T1000 (cell line): ENCODE results near the gene DIDO1.

ENCODE experiments used
- DNase-seq: peaks from one replicate; lab custom pipeline; 2025; ENCODE audit warnings: mixed read lengths; lab: John Stamatoyannopoulos, UW

Gene DIDO1

DNA sequence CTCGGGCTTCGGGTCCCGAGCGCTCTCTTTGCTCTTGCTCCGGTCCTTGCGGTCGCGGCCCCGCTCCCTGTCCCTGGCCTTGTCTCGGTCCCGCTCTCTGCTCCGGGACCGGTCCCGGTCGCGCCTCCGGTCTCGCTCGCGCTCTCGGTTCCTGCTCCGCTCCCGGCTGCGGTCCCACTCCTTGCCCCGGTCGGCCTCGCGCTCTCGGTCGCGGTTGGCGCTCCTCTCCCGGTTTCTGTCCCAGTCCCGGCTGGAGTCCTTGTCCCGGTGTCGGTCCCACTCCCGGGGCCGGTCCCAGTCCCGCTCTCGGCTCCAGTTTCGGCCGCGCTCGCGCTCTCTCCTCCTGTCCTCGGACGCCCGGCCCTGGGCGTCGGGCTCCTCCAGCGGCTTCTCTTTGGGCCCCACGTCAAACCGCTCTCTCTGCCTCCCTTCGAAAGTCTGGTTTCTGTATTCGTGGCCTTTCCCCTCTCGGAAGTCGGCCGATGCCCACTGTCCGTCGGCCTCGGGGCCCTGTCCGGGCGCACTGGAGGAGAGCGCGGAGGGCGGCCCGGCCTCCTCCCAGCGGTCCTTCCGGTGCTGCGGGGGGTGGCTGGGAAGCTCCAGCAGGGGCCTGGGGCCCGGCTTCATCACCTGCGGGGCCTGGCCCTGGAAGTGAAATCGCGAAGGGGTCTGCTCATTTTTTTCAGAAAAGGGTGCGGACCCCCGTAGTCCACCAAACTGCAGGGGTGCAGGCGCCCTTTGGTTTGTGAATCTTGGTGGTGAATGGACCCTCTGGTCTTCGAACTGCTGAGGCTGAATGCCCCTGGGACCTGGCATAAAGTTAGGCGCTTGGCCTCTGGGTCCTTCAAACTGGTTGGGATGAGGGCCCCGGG is 46.8 kb downstream of the DIDO1 start:
- DNase-seq: no peak

DNA sequence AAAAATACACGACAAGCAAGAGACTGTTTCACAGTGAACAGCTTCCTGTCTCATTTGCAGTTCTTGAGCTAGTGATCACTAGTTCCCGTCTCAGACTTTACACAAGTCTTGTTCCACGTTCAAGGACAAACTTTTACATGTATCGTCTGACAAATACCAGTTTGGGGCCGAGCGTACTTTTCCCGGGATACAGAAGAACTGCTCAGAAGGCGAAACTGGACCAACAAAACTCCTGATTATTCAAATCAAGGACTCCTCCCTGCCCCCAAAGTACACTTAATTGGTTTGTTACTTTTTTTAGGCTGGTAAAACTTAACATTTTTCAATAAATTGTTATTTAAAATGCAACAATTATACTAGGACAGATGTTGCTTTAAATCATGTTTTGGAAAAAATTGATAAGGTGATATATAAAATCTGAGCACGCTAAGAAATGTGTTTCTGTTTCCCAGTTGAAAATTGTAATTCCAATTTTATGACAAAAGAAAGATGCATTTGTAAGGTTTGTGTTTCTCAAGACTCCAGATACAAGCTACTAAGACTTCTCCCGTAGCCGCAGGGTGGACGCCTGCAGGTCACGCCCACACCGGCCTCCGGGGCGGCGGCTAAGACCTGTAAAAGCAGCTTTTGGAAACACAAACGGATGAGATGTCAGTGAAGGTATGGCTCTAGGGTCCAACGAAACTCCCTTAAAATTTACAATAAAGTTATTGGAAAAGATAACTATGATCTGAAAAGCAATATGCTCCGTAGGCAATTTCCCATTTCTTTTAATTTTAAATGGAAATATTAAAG is 47.9 kb downstream of the DIDO1 start:
- no peak for DNase-seq

DNA sequence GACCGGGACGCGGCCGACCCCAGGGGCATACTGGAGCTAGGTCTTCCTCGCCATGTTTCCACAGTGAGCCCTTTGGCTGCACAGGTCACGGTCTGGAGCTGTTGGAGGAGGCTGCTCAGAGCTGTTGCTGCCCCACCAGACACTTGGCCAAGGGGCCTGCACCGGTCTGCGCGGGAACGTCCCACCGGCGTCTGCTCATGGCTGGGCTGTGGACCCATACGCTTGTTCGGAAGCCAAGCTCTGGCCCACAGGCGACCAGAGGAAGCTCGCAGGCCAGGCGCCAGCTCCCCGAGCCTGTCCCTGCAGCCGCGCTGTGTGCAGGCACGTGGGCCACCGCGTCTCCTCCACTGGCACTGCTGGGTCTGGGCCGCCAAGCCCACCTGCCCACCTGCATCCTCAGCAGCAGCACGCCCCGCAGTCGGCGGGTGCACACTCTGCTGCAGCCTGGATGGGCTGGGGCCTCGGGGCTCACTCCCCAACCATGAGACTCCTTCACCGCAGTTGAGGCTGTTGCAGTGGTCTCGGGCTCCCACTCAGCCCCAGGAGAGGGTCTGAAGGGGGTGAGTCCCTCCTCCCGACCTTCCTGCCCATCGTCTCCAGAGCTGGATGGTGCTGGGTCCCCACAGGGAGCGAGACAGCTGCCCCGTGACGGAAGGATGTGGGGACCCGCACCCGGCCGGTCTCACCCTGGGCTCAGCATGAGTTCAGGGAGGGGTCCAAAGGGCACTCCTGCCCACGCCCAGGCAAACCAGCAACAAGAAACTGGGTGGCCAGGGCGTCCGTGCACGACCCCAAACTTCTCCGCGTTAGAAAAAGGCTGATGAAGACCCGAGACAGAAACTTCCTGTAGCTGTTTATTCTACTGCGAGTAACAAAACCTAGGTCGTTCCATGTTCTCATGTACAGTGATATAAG is 49.1 kb downstream of the DIDO1 start:
- DNase-seq: no peak

DNA sequence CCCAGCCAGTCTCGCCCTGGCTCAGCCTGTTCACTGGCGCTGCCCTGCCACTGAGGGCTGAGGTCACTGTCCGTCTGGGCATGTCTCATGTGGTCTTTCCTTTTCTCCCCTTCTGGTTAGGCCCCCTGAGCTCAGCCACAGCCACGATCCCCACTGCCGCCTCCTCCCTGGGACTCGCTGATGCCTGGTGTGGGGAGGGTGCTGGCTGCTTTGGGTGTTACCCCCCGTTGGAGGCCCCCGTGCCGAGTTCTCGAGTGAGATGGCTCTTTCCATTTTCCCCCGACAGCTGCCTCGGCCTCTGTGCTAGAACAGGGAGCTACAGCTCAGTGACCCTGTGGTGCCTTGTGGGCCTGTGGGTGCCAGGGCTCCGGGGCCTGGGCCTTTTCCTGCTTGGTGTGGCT is 49.8 kb downstream of the DIDO1 start:
- DNase-seq: no peak

DNA sequence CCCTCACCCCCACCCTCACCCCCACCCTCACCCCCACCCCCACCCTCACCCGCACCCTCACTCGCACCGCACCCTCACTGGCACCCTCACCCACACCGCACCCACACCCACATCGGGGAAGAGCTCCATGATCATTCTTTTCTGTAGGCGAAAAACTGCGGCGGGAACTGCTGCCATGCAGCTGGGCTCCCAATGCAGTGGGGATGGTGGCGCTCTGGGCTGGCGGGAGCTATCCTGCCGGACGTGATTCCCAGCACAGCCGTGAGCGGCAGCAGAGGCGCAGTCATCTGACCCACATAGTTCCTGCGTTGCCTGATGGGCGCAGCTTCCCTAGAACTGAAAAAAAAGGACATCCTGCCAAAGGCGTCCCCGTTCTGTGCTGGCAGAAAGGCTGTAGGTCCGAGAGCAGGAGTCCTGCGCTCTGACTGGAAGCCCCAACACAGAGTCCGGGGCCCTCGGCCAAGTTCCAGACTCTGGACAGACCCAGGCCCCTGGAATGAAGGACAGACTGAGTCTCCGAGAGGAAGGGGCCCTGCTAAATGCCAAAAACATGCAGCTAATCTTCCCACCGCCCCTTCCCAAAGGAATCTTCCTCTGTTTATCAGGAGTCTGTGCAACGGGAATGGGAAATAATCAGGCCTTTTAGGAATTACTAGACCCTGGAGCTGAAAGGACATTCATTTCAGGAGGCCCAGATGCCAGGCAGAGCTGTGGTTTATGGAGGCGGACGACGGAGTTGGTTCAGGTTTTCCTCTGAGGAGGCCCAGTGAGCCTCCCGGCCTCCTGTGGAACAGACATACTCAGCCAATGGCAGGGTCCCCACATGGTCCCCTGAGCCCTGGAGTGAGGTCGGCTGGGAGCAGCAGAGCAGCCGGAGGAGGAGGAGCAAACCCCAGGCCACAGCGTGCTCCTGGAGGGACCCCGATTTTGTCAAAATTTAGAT is 50.6 kb downstream of the DIDO1 start:
- DNase-seq: peak; percentile 61

DNA sequence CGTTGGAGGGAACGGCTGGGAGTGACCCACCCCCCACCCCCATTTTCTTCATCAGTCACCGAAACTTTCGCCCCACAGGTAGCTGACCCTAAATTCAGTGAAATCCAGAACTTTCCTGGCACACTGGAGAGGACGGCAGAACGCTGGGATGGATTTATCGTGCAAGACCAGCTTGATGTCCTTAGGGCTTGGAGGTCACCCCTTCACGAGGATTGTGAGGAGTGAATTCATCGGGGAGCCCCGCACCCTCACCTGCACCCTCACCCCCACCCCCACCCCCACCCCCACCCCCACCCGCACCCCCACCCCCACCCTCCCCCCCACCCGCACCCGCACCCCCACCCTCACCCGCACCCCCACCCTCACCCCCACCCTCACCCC is 51.4 kb downstream of the DIDO1 start:
- no peak for DNase-seq

DNA sequence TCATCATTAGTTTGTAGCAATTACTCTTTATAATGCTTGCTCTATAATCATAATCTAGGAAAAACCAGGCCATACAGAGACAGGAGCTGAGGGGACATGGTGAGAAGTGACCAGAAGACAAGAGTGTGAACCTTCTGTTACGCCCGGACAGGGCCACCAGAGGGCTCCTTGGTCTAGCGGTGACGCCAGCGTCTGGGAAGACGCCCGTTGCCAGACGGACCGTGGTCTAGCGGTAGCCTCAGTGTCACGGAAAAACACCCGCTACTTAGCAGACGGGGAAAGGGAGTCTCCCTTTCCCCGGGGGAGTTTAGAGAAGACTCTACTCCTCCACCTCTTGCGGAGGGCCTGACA is 52.6 kb downstream of the DIDO1 start:
- peak; percentile 36 for DNase-seq

DNA sequence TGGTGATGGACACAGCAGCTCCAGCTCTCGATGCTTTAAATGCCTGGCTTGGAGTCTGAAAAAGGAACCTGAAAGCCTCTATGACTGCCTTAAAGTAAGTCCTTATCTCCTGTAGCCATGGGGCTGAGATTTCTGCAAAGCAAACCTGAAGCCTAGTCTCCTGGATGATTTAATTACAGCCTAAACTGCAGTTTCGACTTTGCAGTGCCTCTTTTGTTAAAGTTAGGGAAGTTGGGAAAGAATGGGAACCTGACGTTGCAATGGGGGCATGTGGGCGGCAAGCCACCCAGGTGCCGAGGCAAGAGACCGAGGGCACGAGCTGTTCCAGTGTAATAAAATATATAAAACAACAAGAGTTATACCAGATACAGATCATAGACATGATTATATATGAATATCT is 53.0 kb downstream of the DIDO1 start:
- DNase-seq: no peak

DNA sequence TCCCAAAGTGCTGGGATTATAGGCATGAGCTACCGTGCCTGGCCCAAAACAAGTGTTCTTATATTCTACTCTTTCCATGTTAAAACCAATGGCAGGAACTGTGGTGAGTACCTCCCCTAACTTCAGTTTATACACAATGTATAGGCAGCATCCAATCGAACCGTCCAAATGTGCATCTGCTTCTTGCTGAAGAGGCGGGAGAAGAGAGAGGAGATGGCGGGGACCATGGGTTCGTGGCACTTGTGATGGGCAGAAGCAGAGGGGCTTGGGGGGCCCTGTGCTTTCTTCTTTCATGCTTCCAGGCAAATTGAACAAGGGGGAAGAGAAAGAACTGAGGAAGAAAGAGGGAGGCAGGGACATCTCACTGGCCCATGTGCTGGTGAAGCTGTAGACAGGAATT is 53.4 kb downstream of the DIDO1 start:
- no peak for DNase-seq

DNA sequence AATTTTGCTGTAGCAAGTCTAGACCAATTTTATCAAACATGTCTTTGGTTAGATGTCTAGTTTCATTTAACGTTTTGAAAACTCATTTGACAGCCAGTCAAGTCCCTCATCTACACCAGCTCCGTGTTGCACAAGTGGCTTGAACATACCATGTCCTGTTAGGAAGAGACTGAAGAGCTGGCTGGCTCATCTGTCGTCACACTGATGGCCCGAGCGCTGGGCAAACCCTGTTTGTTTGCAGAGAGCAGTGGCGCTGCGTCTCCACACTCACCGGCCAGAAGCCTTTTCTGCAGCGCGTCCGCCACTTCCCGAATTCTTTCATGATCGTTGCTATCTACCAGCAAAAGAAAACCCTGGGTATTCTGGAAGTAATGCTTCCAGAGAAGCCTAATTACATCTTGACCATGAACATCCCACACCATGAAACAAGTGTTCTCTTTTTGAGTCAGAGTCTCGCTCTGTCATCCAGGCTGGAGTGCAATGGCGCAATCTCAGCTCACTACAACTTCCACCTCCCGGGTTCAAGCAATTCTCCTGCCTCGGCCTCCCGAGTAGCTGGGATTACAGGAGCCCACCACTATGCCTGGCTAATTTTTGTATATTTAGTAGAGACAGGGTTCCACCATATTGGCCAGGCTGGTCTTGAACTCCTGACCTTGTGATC is 54.0 kb downstream of the DIDO1 start:
- no peak for DNase-seq

DNA sequence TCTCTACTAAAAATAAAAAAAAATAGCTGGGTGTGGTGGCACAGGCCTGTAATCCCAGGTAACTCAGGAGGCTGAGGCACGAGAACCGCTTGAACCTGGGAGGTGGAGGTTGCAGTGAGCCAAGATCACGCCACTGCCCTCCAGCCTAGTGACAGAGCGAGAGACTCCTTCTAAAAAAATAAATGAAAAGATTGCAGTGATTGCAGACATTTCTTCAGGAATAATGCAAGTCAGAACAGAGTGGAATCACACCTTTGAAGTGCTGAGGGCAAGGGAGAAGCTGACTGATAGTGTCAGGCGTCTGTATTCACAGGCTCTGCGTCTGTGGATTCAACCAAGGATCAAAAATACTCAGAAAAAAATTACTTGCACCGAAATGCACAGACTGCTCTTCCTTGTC is 62.1 kb downstream of the DIDO1 start:
- DNase-seq: no peak

DNA sequence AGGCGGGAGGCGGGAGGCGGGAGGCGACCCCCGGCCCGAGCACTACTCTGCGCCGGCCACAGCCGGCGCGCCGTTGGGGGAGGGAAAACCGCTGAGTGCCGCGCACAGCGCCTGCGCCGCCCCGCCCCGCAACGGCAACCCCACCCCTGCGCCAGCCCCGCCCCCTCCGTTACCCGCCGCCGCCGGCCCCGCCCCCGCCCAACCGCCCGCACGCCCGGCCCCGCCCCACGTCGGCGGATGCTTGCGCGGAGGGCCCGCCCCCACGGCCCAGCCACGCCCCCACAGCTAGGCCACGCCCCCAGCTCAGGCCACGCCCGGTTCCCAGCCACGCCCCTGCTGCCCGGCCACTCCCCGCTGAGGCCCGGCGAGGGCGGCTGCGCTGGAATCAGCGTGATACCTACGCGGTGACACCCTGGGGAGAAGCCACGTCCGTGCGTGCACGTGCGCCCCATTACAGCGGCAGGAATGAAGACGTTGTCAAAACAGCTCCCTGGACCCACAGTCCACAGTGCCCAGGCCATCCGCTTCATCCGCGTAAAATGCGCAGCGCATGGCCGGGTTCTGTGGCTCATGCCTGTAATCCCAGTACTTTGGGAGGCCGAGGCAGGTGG is 64.5 kb downstream of the DIDO1 start, which contains the start of gene TCFL5:
Gene TCFL5 (minus strand): TSS at position 97 of the 611 bp plus-strand sequence. CDS start 152 bp downstream, outside the sequence.
- DNase-seq: peak; percentile 84

DNA sequence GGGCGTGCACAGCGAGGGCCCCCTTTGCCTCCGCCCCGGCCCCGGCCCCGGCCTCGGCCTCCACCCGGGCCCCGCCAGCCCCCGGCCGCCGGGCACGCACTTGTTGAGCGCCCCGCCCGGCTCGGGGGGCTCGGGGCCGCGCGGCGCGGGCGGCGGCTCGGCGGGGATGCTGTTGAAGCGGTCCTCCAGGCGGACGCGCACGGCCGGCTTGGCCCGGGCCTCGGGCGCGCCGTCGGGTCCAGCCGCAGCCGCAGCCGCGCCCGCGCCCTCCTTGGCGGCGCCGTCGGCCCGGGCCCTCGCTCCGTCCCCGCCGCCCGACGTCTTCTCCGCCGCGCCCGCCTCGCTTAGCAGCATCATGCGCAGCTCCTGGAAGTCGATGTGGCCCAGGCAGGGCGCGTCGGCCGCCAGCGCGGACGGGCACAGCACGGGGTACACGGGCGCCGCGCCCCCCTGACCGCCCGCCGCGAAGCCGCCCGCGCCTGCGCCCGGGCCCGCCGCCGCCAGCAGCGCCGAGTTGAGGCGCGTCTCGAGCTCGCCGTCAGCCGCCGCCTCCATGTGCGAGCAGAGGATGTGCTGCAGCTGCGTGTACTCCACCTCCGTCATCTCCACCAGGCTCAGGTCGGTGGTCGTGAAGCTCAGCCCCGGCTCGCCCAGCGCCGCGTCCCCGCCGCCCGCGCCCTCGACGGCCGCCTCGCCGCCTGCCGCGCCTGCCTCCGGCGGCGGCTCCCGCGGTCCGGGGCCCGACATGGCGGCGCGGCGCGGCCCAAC is 65.2 kb downstream of the DIDO1 start:
- DNase-seq: no peak

DNA sequence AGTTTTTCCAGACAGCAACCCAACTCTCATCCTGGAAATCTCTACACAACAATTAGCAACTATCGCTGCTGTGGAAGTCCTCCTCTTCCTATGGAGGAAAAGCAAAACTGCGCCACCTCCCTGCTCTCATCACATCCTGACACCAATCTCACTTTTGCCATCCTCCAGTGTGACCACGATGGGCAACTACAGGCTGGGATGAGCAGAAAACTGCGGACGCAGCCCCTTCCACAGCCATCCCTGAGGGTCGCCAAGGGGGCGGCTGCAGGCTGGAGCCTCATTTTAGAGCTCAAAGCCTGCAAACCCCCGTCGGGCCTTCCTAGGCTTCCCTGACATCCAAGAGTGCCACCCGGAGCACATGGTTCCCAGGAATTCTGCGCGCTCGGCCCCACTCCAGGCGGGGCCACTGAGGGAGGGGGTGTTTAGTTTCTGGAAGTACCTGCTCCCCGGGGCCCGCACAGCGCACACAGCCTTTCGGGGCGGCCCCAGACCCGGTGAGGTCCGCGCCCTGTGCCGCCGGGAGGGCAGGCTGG is 65.8 kb downstream of the DIDO1 start:
- DNase-seq: no peak

DNA sequence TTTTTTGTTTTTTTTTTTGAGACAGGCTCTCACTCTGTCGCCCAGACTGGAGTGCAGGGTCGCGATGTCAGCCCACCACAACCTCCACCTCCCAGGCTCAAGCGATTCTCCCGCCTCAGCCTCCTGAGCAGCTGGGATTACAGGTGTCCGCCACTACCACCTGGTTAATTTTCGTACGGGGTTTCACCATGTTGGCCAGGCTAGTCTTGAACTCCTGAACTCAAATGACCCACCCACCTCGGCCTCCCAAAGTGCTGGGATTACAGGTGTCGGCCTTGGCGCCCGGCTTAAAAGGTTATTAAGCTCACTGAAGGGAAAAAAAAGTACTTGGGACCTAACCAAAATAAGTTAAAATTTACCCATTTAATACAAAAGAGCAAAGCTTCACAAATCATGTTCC is 66.6 kb downstream of the DIDO1 start:
- DNase-seq: no peak

DNA sequence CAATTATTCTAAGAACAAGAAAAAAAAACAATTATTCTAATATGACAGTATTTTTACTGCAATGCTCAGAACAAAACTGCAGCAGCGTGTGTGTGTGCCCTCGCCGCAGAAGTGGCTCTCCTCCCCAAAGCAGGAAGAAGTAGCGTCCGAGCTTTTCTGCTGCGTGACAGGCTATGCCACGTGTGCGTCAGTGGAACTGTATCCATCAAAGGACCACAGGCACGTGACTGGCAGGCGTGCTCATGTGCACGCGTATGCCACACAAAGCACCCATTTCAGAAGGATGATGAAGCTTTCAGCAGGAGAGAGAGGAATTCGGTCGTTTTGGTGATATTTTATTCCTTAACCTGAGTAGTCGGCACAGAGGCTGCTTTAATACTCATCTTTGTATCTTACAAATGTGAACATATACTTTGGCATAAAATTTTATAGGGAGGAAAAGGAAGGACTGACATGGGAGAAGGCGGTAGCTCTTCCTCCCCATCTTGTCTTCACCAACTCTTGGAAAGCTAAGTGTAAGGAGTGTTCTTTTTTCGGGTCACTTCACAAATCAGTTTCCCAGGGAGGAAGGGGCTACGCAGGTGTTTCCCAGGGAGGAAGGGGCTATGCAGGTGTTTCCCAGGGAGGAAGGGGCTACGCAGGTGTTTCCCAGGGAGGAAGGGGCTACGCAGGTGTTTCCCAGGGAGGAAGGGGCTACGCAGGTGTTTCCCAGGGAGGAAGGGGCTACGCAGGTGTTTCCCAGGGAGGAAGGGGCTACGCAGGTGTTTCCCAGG is 68.1 kb downstream of the DIDO1 start:
- DNase-seq: no peak

DNA sequence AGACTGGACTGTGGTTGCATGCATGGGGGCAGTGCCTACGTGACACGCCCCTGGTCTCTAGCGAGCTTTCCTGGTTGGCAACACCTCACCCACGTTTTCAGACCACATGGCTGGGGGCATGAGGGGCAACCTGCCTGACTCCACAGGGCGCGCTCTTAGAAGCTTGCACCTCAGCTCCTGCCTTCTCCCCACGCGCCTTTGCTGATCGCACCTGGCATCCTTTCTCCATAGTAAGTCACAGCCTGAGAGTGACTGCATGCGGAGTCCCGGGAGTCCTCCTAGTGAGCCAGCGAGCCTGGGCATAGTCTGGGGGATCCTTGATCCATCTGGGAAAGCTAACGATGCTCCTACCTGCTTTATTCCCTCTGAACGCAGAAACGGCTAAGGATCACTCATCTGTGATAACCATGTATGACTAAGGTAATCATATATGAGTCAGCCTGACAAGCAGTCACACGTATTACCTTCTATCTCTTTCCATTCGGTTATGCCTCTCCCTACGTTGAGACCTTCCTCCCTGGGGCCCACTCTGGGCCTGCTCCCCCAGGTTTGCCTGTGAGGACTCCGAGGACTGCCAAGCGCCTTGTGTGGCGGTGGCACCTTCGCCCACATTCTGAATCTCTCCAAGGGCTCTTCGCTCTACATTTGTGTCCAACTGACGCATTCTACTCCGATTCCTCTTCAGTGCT is 69.2 kb downstream of the DIDO1 start:
- no peak for DNase-seq

DNA sequence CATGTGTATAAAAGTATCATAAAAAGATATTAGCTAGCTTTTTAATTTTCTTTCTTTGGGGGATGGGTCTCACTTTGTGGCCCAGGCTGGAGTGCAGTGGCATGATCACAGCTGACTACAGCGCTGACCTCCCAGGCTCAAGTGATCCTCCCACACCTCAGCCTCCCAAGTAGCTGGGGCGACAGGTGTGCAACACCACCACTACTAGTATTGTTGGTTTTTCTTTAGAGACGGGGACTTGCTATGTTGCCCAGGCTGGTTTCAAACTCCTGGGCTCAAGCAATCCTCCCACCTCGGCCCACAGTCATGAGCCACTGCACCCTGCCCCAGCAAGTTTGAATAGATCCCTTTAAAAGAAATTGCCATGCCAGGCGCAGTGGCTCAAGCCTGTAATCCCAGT is 71.2 kb downstream of the DIDO1 start:
- no peak for DNase-seq
